Keratinocyte (primary cell): ENCODE data around the gene HSFX2. TPM values are rescaled to one million over a fixed set of nuclear protein-coding genes. Genes with fewer than 3 reads are reported as not detected.
A peak's percentile ranks its signal among the peaks of the same experiment; 100 is the strongest.

ENCODE experiments used
- DNase-seq: peaks from one replicate; pipeline ENCODE4 v3.0.0-alpha.2; 2011; ENCODE audit warnings: low read depth, missing footprints, low spot score
- FAIRE-seq: peaks from 2 replicates; lab custom pipeline; 2011; peaks lifted over from hg19 to GRCh38; lab: Jason Lieb, UNC
- H2AFZ ChIP-seq: 2 replicates; pipeline ENCODE4 v1.6.0; 2012; ENCODE audit warnings: low read length, control low read depth, inconsistent platforms; ENCODE audit not compliant: control insufficient read depth
- H3K27ac ChIP-seq: 2 replicates; pipeline ENCODE4 v1.5.1; 2011; ENCODE audit warnings: low read length; ENCODE audit not compliant: control insufficient read depth, insufficient read depth
- H3K27me3 ChIP-seq: 3 replicates; pipeline ENCODE4 v1.6.0; 2011; ENCODE audit warnings: low read length; ENCODE audit not compliant: control insufficient read depth, insufficient read depth; ENCODE audit errors: extremely low read depth
- H3K36me3 ChIP-seq, 2 experiments: 2 replicates in 1 of 2; 3 replicates in 1 of 2; pipeline ENCODE4 v1.5.1; 2011; ENCODE audit warnings: low read length in 2 of 2, mild to moderate bottlenecking in 1 of 2; ENCODE audit not compliant: control insufficient read depth in 2 of 2, insufficient read depth in 2 of 2; ENCODE audit errors: extremely low read depth in 1 of 2
- H3K4me1 ChIP-seq: 3 replicates; pipeline ENCODE4 v1.5.1; 2011; ENCODE audit warnings: low read length; ENCODE audit not compliant: control insufficient read depth, insufficient read depth; ENCODE audit errors: extremely low read depth
- H3K4me2 ChIP-seq: 3 replicates; pipeline ENCODE4 v1.6.0; 2011; ENCODE audit warnings: low read depth, low read length; ENCODE audit not compliant: control insufficient read depth, insufficient read depth; ENCODE audit errors: extremely low read depth
- H3K4me3 ChIP-seq, 3 experiments: fragments of 200-600 bp in 1 of 3; sonication (generic) in 1 of 3; 2 replicates in 2 of 3; 3 replicates in 1 of 3; pipeline ENCODE4 v1.5.1; 2011 to 2016; ENCODE audit warnings: low read length in 3 of 3, mild to moderate bottlenecking in 3 of 3, control low read depth in 2 of 3, inconsistent platforms in 1 of 3, low read depth in 1 of 3, mixed read lengths in 1 of 3, mixed run types in 1 of 3, moderate library complexity in 1 of 3; ENCODE audit not compliant: control insufficient read depth in 2 of 3, insufficient read depth in 2 of 3; ENCODE audit errors: extremely low read depth in 1 of 3
- H3K79me2 ChIP-seq: 2 replicates; pipeline ENCODE4 v1.6.0; 2012; ENCODE audit warnings: low read length; ENCODE audit not compliant: control insufficient read depth, insufficient read depth
- H3K9ac ChIP-seq: 3 replicates; pipeline ENCODE4 v1.6.0; 2011; ENCODE audit warnings: low read length; ENCODE audit not compliant: control insufficient read depth, insufficient read depth; ENCODE audit errors: extremely low read depth
- H3K9me1 ChIP-seq: 3 replicates; pipeline ENCODE4 v1.6.0; 2011; ENCODE audit warnings: low read length; ENCODE audit not compliant: control insufficient read depth, insufficient read depth; ENCODE audit errors: extremely low read depth
- H3K9me3 ChIP-seq: 2 replicates; pipeline ENCODE4 v1.5.1; 2012; ENCODE audit warnings: low read depth, low read length; ENCODE audit not compliant: control insufficient read depth
- H4K20me1 ChIP-seq: 3 replicates; pipeline ENCODE4 v1.6.0; 2011; ENCODE audit warnings: low read length; ENCODE audit not compliant: control insufficient read depth, insufficient read depth; ENCODE audit errors: extremely low read depth
- EZH2 ChIP-seq: IDR thresholded peaks from one replicate; pipeline ENCODE4 v1.6.1; 2012; ENCODE audit warnings: inconsistent platforms, mild to moderate bottlenecking, low read length, moderate library complexity
- dilution Hi-C: fragments of 300-500 bp; cut with MboI; formaldehyde crosslinking; loops from one replicate; pipeline ENCODE4 v1.7.0; 2020; ENCODE audit warnings: low sequenced_read_pairs; ENCODE audit not compliant: extremely low pct_ligation_motif_present
- polyA plus RNA-seq, 5 experiments: library from polyadenylated mRNA; depleted of rRNA in 3 of 5; stranded (reverse) in 3 of 5; stranded (forward) in 1 of 5; unstranded in 1 of 5; fragments of >200 nt; gene quantifications; 1 replicate in 1 of 5; 2 replicates in 3 of 5; 3 replicates in 1 of 5; pipeline versions ENCODE4 v1.2.1 to v1.2.3, GENCODE V29; 2011 to 2012; ENCODE audit warnings: missing spikeins in 2 of 5, low read depth in 1 of 5, low replicate concordance in 1 of 5
- TF ChIP-seq, protein P1 (sequence below), 3 experiments: IDR thresholded peaks in 1 of 3; conservative IDR thresholded peaks in 1 of 3; optimal IDR thresholded peaks in 1 of 3; 2 replicates in 2 of 3; 3 replicates in 1 of 3; pipeline versions ENCODE3 to v1.5.1; 2011; ENCODE audit warnings: low read length in 3 of 3, mild to moderate bottlenecking in 3 of 3, moderate library complexity in 2 of 3, control low read depth in 1 of 3, inconsistent platforms in 1 of 3; ENCODE audit not compliant: insufficient read depth in 2 of 3; ENCODE audit errors: extremely low read depth in 1 of 3

HSFX2 gene
- polyA plus RNA-seq, 1 donor (not counting 4 experiments of a cell fraction or from before 2014, with no cell fraction given) = 0.10 TPM

DNA sequence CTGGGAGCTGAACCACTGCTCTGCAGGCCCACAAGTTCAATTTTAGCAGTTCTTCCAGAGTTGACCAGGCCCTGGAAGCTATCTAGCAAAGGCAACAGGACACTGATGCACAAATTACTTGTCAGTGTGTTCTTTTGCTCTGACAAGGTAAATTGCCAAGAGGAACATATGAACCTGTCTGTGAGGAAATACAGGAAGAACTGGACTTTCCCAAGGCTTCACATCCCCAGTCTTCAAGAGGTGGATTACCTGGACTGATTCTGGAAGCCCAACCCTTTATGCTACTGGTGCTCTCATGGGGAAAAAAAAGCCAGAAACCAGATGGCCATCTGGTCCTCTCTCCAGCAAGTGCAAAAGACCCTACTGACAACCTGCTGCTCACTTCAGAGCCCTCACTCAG is 38.4 kb upstream of the HSFX2 start:
- H3K36me3 ChIP-seq = no peaks in the 10 kb centered on the region
- H3K9me1 ChIP-seq = no peaks in the 10 kb centered on the region
- H3K79me2 ChIP-seq = peaks cover 23% of the 10 kb centered on the region
- TF ChIP-seq, protein P1, sequence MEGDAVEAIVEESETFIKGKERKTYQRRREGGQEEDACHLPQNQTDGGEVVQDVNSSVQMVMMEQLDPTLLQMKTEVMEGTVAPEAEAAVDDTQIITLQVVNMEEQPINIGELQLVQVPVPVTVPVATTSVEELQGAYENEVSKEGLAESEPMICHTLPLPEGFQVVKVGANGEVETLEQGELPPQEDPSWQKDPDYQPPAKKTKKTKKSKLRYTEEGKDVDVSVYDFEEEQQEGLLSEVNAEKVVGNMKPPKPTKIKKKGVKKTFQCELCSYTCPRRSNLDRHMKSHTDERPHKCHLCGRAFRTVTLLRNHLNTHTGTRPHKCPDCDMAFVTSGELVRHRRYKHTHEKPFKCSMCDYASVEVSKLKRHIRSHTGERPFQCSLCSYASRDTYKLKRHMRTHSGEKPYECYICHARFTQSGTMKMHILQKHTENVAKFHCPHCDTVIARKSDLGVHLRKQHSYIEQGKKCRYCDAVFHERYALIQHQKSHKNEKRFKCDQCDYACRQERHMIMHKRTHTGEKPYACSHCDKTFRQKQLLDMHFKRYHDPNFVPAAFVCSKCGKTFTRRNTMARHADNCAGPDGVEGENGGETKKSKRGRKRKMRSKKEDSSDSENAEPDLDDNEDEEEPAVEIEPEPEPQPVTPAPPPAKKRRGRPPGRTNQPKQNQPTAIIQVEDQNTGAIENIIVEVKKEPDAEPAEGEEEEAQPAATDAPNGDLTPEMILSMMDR (optimal IDR thresholded peaks at IDR 0.05 in 1 of 3, IDR thresholded peaks at IDR 0.05 in 1 of 3, conservative IDR thresholded peaks at IDR 0.05 in 1 of 3; ENCODE audit: extremely low read depth in 1 of 3, insufficient read depth in 2 of 3, low read length in 3 of 3) = no peak
- TF ChIP-seq EZH2 = no peak
- FAIRE-seq (no peak), DNase-seq (no peak)
- no peaks in the 10 kb centered on the region for H4K20me1 ChIP-seq
- H3K4me1 ChIP-seq = peaks cover 19% of the 10 kb centered on the region
- H3K4me3 ChIP-seq = no peak overlapping the region
- no peak overlapping the region for H3K27ac ChIP-seq
- H3K9ac ChIP-seq = no peak overlapping the region
- dilution Hi-C loops = no loop called here
- H3K27me3 ChIP-seq = no peaks in the 10 kb centered on the region
- no peak overlapping the region for H2AFZ ChIP-seq
- H3K9me3 ChIP-seq = no peaks in the 10 kb centered on the region
- no peak overlapping the region for H3K4me2 ChIP-seq

DNA sequence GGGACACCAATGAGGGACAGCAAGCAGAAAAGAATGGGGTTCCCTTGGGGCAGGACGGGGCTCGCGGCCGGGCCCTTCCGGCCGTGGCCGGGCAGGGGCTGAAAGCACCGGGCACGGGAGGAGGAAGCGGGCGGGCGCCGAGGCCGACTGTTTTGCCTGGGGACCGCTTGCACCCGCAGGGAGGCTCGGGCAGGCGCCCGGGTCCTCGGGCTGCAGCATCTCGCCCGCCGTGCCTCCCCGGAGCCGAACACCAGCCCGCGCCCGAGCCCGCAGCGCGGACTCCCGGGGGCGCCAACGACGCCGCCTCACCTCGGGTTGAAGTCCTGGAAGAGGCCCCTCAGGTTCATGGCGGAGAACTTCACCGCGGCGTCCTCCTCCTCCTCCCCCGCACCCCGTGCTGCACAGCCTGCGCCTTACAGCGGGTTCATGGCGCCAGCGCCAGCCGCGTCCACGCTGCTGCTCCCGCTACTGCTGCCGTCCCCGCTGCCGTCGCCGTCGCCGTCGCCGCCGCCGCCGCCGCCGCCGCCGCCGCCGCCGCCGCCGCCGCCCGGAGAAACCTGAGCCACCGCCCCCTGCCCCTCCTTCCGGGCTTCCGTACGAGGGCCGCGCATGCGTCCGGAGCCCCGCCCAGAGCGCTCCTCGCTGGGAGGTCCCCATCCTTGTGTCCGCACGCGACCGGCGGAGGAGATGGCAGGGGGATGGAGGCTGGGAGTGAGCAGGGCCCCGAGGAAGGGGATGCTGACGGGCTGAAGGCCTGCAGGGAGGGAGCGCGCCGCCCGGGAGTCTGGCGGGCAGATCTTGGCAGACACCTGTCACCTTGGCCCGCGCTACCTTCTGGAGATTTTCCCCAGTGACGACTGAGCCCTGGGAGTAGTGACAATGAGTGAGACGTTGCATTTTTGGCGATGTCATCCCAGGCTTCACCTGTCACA is 36.4 kb upstream of the HSFX2 start, which contains the start of gene TMEM185A:
Gene TMEM185A (minus strand): TSS at position 559 of the 932 bp plus-strand sequence. CDS start 212 bp downstream, at position 347.
- H3K9ac ChIP-seq = peak within 1 kb of the TSS; percentile 63
- peak within 1 kb of the TSS; percentile 67 for H2AFZ ChIP-seq
- TF ChIP-seq, protein P1 (optimal IDR thresholded peaks at IDR 0.05 in 1 of 3, IDR thresholded peaks at IDR 0.05 in 1 of 3, conservative IDR thresholded peaks at IDR 0.05 in 1 of 3; ENCODE audit: extremely low read depth in 1 of 3, insufficient read depth in 2 of 3, low read length in 3 of 3) = no peak
- no peak for TF ChIP-seq EZH2
- H3K9me1 ChIP-seq = no peaks in the 10 kb centered on the region
- FAIRE-seq = no peak
- H3K27me3 ChIP-seq = no peaks in the 10 kb centered on the region
- no peaks in the 10 kb centered on the region for H3K36me3 ChIP-seq
- peak within 1 kb of the TSS; percentile 82 for H3K4me2 ChIP-seq
- dilution Hi-C loops = no loop called here
- H3K4me1 ChIP-seq = peaks cover 29% of the 10 kb centered on the region
- peaks cover 29% of the 10 kb centered on the region for H3K79me2 ChIP-seq
- no peak for DNase-seq
- no peaks in the 10 kb centered on the region for H4K20me1 ChIP-seq
- peak within 1 kb of the TSS; percentile 59 to 73 (median 72) for H3K4me3 ChIP-seq
- peak within 1 kb of the TSS; percentile 20 for H3K27ac ChIP-seq
- no peaks in the 10 kb centered on the region for H3K9me3 ChIP-seq
